ENCODE results near the gene GTF3C4.

GTF3C4 gene

GRCh38 chr9:132647806-132648205, 22.5 kb upstream of the GTF3C4 start:
- DNase-seq (ENCODE audit: low read depth in 2 of 2): no peak

GRCh38 chr9:132648283-132648682, 22.0 kb upstream of the GTF3C4 start:
- no peak for DNase-seq (ENCODE audit: low read depth in 2 of 2)

GRCh38 chr9:132648685-132649084, 21.6 kb upstream of the GTF3C4 start:
- DNase-seq (ENCODE audit: low read depth in 2 of 2): no peak

GRCh38 chr9:132651259-132651658, 19.0 kb upstream of the GTF3C4 start:
- DNase-seq (ENCODE audit: low read depth in 2 of 2): no peak

- DNase-seq (ENCODE audit: low read depth in 2 of 2): no peak
Observed at GRCh38 chr9:132656299-132656698, 14.0 kb upstream of the GTF3C4 start.

- DNase-seq (ENCODE audit: low read depth in 2 of 2): no peak
Observed at GRCh38 chr9:132662152-132662945, 7.9 kb upstream of the GTF3C4 start.

GRCh38 chr9:132663117-132663516, 7.1 kb upstream of the GTF3C4 start:
- no peak for DNase-seq (ENCODE audit: low read depth in 2 of 2)

- DNase-seq (ENCODE audit: low read depth in 2 of 2): no peak
Observed at GRCh38 chr9:132663851-132664250, 6.4 kb upstream of the GTF3C4 start.

GRCh38 chr9:132669319-132669697, 956 bp upstream of the GTF3C4 start:
- DNase-seq (ENCODE audit: low read depth in 2 of 2): no peak

- peak; percentile 76 to 79 for DNase-seq (ENCODE audit: low read depth in 2 of 2)
Observed at GRCh38 chr9:132669698-132670456, 387 bp upstream of the GTF3C4 start, which contains the start of gene DDX31. DDX31 (minus strand) TSS chr9:132669983; CDS start chr9:132669934, 49 bp downstream.

GRCh38 chr9:132671620-132672412, 1.6 kb downstream of the GTF3C4 start:
- no peak for DNase-seq (ENCODE audit: low read depth in 2 of 2)

- no peak for DNase-seq (ENCODE audit: low read depth in 2 of 2)
Observed at GRCh38 chr9:132672413-132672690, 2.1 kb downstream of the GTF3C4 start.

- no peak for DNase-seq (ENCODE audit: low read depth in 2 of 2)
Observed at GRCh38 chr9:132673355-132673754, 3.1 kb downstream of the GTF3C4 start.

- DNase-seq (ENCODE audit: low read depth in 2 of 2): no peak
Observed at GRCh38 chr9:132674485-132674884, 4.2 kb downstream of the GTF3C4 start.

- DNase-seq (ENCODE audit: low read depth in 2 of 2): no peak
Observed at GRCh38 chr9:132677976-132678375, 7.7 kb downstream of the GTF3C4 start.

GRCh38 chr9:132679946-132680625, 9.8 kb downstream of the GTF3C4 start:
- no peak for DNase-seq (ENCODE audit: low read depth in 2 of 2)

- no peak for DNase-seq (ENCODE audit: low read depth in 2 of 2)
Observed at GRCh38 chr9:132681561-132681960, 11.3 kb downstream of the GTF3C4 start.

- DNase-seq (ENCODE audit: low read depth in 2 of 2): no peak
Observed at GRCh38 chr9:132683873-132684272, 13.6 kb downstream of the GTF3C4 start.

GRCh38 chr9:132690696-132691095, 20.4 kb downstream of the GTF3C4 start:
- DNase-seq (ENCODE audit: low read depth in 2 of 2): no peak

- DNase-seq (ENCODE audit: low read depth in 2 of 2): no peak
Observed at GRCh38 chr9:132694144-132694543, 23.9 kb downstream of the GTF3C4 start.

GRCh38 chr9:132697230-132697629, 27.0 kb downstream of the GTF3C4 start:
- no peak for DNase-seq (ENCODE audit: low read depth in 2 of 2)

- no peak for DNase-seq (ENCODE audit: low read depth in 2 of 2)
Observed at GRCh38 chr9:132698989-132699388, 28.7 kb downstream of the GTF3C4 start.
